ENCODE data around the gene SOCS7.

DNA sequence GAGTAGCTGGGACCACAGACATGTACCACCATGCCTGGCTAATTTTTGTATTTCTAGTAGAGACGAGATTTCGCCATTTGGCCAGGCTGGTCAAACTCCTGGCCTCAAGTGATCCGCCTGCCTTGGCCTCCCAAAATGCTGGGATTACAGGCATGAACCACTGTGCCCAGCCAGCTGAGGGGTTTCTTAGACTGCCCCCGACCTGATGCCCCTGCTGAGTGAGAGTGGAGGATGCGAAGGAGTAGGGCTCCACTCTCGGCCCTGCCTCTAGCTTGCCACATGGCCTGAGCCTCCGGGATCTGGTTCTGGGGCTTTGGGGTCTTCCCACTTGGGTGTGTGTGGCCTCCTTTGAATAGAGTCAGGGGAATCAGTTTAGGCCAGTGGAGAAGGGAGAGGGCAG, 18.9 kb upstream of the SOCS7 start:
- TF ChIP-seq, protein P1, sequence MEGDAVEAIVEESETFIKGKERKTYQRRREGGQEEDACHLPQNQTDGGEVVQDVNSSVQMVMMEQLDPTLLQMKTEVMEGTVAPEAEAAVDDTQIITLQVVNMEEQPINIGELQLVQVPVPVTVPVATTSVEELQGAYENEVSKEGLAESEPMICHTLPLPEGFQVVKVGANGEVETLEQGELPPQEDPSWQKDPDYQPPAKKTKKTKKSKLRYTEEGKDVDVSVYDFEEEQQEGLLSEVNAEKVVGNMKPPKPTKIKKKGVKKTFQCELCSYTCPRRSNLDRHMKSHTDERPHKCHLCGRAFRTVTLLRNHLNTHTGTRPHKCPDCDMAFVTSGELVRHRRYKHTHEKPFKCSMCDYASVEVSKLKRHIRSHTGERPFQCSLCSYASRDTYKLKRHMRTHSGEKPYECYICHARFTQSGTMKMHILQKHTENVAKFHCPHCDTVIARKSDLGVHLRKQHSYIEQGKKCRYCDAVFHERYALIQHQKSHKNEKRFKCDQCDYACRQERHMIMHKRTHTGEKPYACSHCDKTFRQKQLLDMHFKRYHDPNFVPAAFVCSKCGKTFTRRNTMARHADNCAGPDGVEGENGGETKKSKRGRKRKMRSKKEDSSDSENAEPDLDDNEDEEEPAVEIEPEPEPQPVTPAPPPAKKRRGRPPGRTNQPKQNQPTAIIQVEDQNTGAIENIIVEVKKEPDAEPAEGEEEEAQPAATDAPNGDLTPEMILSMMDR (conservative IDR thresholded peaks at IDR 0.05; ENCODE audit: low read depth, low read length) = no peak
- no peak for TF ChIP-seq BHLHE40 (IDR thresholded peaks at IDR 0.05; ENCODE audit: low read depth, low read length)
- TF ChIP-seq POLR2A (IDR thresholded peaks at IDR 0.05; ENCODE audit: low read depth, low read length) = no peak
- TF ChIP-seq, protein P2, sequence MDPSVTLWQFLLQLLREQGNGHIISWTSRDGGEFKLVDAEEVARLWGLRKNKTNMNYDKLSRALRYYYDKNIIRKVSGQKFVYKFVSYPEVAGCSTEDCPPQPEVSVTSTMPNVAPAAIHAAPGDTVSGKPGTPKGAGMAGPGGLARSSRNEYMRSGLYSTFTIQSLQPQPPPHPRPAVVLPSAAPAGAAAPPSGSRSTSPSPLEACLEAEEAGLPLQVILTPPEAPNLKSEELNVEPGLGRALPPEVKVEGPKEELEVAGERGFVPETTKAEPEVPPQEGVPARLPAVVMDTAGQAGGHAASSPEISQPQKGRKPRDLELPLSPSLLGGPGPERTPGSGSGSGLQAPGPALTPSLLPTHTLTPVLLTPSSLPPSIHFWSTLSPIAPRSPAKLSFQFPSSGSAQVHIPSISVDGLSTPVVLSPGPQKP (IDR thresholded peaks at IDR 0.05; ENCODE audit: borderline replicate concordance, low read depth, low read length) = no peak
- no peak for TF ChIP-seq FOS (IDR thresholded peaks at IDR 0.05; ENCODE audit: low read depth, low read length)
- no peak for TF ChIP-seq RCOR1 (IDR thresholded peaks at IDR 0.05; ENCODE audit: insufficient replicate concordance, low read length)
- TF ChIP-seq, protein P3, sequence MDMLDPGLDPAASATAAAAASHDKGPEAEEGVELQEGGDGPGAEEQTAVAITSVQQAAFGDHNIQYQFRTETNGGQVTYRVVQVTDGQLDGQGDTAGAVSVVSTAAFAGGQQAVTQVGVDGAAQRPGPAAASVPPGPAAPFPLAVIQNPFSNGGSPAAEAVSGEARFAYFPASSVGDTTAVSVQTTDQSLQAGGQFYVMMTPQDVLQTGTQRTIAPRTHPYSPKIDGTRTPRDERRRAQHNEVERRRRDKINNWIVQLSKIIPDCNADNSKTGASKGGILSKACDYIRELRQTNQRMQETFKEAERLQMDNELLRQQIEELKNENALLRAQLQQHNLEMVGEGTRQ (IDR thresholded peaks at IDR 0.05; ENCODE audit: low read depth, low read length) = no peak
- TF ChIP-seq RFX5 (IDR thresholded peaks at IDR 0.05; ENCODE audit: low read depth, low read length) = no peak
- no peak for TF ChIP-seq RAD21 (IDR thresholded peaks at IDR 0.05; ENCODE audit: low read length)
- no peak for TF ChIP-seq MXI1 (IDR thresholded peaks at IDR 0.05; ENCODE audit: borderline replicate concordance, low read depth, low read length)
- no peak for TF ChIP-seq SMC3 (IDR thresholded peaks at IDR 0.05; ENCODE audit: low read depth, low read length)
- no peak for TF ChIP-seq CHD1 (IDR thresholded peaks at IDR 0.05; ENCODE audit: low read depth, low read length)
